SH-SY5Y (cell line): ENCODE results near the gene FAM110C.

Experiments
- GATA2 ChIP-seq: IDR thresholded peaks from 2 replicates; pipeline ENCODE4 v1.6.1; 2011; ENCODE audit warnings: mild to moderate bottlenecking, low read depth, low read length
- GATA3 ChIP-seq: IDR thresholded peaks from 2 replicates; pipeline ENCODE4 v1.6.1; 2011; ENCODE audit warnings: low read depth, mild to moderate bottlenecking, low read length, moderate library complexity

- TF ChIP-seq GATA2 (no peak), GATA3 (no peak)
Observed at GRCh38 chr2:42788-43187, 3.5 kb downstream of the FAM110C start.
